GM12865 (cell line): ENCODE data around the gene GBA2.

Experiments used
- DNase-seq: peaks from one replicate; pipeline ENCODE4 v3.0.0; 2010; ENCODE audit warnings: low read depth
- H3K4me3 ChIP-seq: 2 replicates; pipeline ENCODE4 v1.5.1; 2011; ENCODE audit warnings: mild to moderate bottlenecking, low read depth, low read length, control low read depth
- TF ChIP-seq, protein P1 (sequence below): IDR thresholded peaks from 2 replicates; pipeline ENCODE4 v1.5.1; 2011; ENCODE audit warnings: low read length, control low read depth, low read depth, inconsistent platforms; ENCODE audit not compliant: insufficient read depth; ENCODE audit errors: missing control alignments

Gene GBA2

GRCh38 chr9:35776018-35776417, 27.0 kb upstream of the GBA2 start:
- peak; percentile 46 for DNase-seq
- H3K4me3 ChIP-seq: no peak overlapping the region
- TF ChIP-seq, protein P1, sequence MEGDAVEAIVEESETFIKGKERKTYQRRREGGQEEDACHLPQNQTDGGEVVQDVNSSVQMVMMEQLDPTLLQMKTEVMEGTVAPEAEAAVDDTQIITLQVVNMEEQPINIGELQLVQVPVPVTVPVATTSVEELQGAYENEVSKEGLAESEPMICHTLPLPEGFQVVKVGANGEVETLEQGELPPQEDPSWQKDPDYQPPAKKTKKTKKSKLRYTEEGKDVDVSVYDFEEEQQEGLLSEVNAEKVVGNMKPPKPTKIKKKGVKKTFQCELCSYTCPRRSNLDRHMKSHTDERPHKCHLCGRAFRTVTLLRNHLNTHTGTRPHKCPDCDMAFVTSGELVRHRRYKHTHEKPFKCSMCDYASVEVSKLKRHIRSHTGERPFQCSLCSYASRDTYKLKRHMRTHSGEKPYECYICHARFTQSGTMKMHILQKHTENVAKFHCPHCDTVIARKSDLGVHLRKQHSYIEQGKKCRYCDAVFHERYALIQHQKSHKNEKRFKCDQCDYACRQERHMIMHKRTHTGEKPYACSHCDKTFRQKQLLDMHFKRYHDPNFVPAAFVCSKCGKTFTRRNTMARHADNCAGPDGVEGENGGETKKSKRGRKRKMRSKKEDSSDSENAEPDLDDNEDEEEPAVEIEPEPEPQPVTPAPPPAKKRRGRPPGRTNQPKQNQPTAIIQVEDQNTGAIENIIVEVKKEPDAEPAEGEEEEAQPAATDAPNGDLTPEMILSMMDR: no peak

DNA sequence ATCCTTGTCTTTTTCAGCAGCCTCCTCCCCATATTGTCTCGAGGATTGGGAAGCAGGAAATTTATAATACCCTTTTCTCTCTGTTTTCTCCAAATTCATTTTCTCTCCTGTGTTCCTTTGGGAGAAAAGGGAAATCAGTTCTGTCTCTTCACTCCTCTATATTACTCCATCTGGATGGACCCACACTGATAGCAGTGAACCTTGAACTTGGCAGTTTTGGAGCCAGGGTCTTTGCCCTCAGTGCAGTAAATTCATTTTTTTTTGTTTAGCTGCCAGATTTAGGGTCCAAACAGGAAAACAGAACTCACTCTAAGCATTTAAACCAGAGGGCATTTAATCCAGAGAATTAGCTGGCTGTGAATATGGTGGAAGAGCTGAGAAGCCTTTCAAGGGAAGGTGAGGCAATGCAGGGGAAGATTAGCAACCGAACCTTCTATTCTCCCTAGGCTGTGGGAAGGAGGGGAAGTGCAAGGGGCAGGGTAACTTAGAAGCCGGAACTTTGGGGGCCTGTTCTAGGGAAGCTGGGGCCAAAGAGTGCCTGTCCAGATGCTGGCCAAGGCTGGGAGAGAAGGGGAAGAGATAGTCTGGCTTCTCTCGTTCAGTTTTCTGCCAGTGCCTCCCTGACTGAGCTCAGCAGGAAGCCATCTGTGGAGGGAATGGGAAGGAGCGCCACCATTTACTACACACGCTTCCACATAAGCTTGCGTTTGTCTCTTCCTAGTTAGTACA, 26.0 kb upstream of the GBA2 start:
- no peak for DNase-seq
- TF ChIP-seq, protein P1: no peak
- H3K4me3 ChIP-seq: no peak overlapping the region

- DNase-seq: no peak
- TF ChIP-seq, protein P1: no peak
- H3K4me3 ChIP-seq: no peak overlapping the region
These were observed 22.9 kb upstream of the GBA2 start for GRCh38 chr9:35771943-35772342.

DNA sequence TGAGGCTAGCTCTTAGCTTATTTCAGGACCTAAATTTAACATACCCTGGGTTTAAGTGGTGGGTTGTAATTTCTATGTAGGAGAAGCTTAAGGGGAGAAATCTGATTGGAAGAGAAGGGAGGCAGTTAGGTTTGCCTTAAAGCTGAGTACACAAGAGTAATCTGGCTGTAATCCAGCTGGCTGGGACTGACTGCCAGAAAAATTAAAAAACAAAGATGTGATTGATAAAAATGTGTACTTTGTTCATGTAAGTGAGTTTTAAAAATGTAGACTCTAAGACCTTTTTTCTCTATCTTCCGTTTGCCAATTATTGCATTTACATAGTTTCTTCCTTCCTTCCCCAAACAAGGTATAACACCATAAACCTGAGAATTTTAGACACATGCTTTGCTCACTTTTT, 22.5 kb upstream of the GBA2 start:
- no peak for DNase-seq
- H3K4me3 ChIP-seq: no peak overlapping the region
- TF ChIP-seq, protein P1: no peak

DNA sequence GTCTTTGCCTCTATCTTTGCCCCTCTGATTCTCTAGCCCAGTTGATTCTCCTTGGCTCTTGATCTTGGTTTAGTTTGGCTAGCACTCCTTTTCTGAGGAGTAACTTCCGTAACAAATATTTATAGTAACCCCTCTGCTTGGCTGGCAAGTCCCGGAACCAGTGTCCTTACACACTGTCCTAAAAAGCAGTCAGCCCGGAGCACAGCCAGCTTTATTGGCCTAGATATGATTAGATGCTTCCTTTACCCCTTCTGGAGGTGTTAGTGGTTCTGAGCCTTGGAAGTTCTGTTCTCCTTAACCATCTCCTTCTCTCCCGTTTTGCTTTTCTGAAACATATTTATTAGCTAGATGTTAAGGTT, 22.0 kb upstream of the GBA2 start:
- no peak overlapping the region for H3K4me3 ChIP-seq
- TF ChIP-seq, protein P1: no peak
- no peak for DNase-seq

DNA sequence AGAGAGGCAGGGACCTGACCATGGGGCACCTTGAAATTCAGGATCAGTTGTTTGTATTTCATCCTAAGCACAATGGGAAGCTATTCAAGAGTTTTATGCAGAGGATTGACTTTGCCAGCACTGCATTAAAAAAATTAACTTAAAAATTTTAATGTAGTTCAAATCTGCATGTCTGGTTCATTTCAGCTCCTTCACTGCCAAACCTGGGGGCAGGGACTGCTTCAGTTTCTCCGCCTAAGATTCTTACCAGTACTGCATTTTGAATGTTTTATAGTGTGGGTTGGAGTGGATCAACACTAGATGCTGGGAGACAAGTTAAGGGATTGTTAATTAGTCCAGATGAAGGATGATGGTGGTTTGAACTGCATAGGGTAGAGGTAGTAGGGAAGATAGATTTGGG, 20.7 kb upstream of the GBA2 start:
- TF ChIP-seq, protein P1: no peak
- no peak for DNase-seq
- no peak overlapping the region for H3K4me3 ChIP-seq

- DNase-seq: no peak
These were observed 18.4 kb upstream of the GBA2 start for GRCh38 chr9:35767458-35767857.

More at GRCh38 chr9:35767458-35767857, 18.4 kb upstream of the GBA2 start:
- TF ChIP-seq, protein P1: no peak
- no peak overlapping the region for H3K4me3 ChIP-seq
